Measurements from ENCODE around the gene F10. TPM values are rescaled to one million over a fixed set of nuclear protein-coding genes. Genes with fewer than 3 reads are reported as not detected.

Gene F10
- total and polyA plus RNA-seq, 4 donors = 3.2 to 19.9 (median 5.4) TPM

DNA sequence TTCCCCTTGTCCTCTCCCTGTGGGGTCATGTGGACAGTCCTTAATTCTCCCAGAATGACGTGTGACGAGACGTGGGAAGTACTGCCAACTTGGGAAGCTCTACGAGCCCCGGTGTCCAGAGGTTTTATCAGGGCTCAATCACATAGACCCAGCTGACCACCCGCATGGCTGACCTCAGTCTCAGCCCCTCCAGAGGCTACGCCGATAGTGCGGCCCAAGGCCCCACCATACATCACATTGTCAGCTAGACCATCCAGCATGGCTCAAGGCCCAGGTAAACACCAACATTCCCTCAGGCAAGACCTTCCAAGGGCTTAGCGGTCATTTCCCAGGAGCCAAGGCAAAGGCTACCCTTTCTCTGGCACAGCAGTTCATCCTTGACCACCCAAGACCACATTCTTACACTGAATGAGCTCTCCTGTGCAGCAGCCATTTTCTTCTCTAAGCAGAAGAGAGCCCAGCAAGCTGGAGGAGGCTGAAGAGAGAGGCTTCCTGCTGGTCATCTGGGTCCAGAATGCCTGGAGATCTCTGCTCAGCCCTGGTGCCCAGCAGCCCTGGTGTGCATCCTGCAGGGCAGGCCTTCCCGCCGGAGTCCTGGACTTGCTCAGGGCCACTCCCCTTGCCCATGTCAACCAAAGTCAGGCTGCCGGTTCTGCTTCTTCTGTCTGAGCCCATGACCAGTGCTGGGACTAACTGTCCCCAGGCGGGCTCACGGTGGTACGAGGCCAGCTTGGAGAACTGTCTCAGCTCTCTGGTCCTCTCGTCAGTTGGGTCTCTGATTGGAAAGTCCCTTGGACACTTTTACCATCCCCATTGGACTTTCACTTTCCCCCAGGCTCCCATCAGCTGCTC, 7.9 kb upstream of the F10 start:
- no peaks in the 10 kb centered on the region for H3K9me3 ChIP-seq (ENCODE audit: control insufficient read depth, insufficient read depth, low read length)
- H3K36me3 ChIP-seq (ENCODE audit: control insufficient read depth, insufficient read depth, low read length) = peaks cover 2% of the 10 kb centered on the region
- H3K27ac ChIP-seq (ENCODE audit: low read depth, low read length) = no peak overlapping the region
- peaks cover 12% of the 10 kb centered on the region for H3K27me3 ChIP-seq (ENCODE audit: control insufficient read depth, insufficient read depth, low read length)
- H3K4me3 ChIP-seq (ENCODE audit: low read depth, low read length) = no peak overlapping the region
- H3K4me1 ChIP-seq (ENCODE audit: control insufficient read depth, insufficient read depth, low read length) = peaks cover 12% of the 10 kb centered on the region
- WGBS (ENCODE audit: insufficient coverage) = 92% methylated on average over 17 of the region's 17 CpGs
- no peak for DNase-seq (ENCODE audit: low read depth in 4 of 6, low spot score in 6 of 6)

DNA sequence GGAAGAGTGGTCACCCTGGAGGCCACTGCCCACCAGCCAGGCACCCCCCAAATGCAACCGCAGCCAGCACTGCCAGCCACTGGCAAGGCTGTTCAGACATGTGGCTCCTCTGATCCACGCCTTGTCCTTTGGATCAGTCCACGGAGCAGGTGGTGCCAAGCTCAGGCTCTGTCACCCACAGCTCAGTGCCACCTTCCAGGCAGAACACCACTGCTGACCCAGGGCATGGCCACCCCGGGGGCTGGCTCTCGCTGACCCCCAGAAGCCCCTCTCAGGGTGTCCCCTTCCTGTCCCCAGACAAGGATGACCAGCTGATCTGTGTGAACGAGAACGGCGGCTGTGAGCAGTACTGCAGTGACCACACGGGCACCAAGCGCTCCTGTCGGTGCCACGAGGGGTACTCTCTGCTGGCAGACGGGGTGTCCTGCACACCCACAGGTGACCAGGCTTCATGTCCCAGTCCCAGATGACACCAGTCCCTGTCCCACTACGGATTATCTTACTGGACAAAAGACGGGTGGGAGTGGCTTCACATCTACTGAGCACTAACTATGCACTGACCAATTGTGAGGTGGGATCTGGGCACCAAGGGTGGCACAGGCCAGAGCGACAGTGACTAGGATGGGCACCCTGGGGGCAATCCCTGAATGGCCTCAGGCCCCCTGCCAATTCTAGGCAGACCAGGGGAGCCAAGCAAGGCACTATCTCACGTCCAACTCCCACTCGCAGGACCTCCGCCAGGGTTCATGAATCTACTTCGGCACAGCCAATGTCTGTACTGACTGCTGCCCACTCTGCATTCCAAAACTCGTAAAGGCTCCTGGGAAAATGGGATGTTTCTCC, 7.0 kb upstream of the F10 start:
- no peak for DNase-seq (ENCODE audit: low read depth in 4 of 6, low spot score in 6 of 6)
- Histone ChIP-seq H3K9me3 (ENCODE audit: control insufficient read depth, insufficient read depth, low read length) (no peaks in the 10 kb centered on the region), H3K4me1 (ENCODE audit: control insufficient read depth, insufficient read depth, low read length) (peaks cover 5% of the 10 kb centered on the region), H3K36me3 (ENCODE audit: control insufficient read depth, insufficient read depth, low read length) (peaks cover 2% of the 10 kb centered on the region), H3K4me3 (ENCODE audit: low read depth, low read length) (no peak overlapping the region), H3K27ac (ENCODE audit: low read depth, low read length) (no peak overlapping the region), H3K27me3 (ENCODE audit: control insufficient read depth, insufficient read depth, low read length) (peaks cover 6% of the 10 kb centered on the region)
- WGBS (ENCODE audit: insufficient coverage) = 88% methylated on average over 21 of the region's 21 CpGs

DNA sequence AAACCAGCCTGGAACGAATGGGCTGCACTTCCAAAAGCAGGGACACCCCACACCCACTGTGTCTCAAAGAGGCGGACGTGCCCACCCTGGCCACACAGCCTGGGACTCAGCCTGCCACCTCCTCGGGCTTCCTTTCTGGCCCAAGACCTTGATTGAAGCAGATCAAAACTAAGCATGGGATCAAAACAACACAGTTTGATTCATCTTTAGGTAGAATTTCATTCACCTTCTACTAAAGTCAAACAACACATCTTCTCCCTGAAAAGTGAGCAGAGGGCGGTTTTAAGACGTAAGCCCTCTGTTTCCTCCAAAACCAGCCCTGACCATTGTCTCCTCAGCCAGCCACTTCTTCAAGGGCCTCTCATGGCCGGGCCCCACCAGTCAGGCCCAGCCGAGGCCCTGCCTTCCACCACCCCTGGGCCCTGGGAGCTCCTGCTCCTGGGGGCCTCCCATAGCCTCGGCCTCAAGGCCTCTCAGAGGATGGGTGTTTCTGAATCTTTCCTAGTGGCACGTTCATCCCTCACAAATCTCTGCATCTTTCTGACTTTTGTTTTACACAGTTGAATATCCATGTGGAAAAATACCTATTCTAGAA, 6.3 kb upstream of the F10 start:
- 88% methylated on average over 8 of the region's 10 CpGs for WGBS (ENCODE audit: insufficient coverage)
- H3K27ac ChIP-seq (ENCODE audit: low read depth, low read length) = no peak overlapping the region

DNA sequence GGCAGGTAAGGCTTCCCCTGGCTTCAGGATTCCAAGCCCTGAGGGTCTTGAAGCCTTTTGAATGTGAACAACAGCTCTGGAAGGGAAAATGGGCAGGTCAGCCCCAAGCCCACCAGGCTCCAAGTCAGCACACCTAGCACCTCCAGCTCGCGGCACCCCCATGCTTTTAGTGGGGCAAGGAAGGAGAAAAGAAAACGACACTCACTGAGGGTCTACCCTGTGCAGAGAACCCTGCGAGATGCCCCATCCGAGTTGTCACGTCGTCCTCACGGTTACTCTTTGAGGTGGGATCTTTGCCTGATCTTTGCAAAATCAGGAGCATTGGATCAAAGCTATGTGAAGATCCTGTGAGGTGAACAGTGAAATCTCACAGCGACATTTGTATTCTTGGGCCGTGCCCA, 5.7 kb upstream of the F10 start:
- H3K4me1 ChIP-seq (ENCODE audit: control insufficient read depth, insufficient read depth, low read length) = no peaks in the 10 kb centered on the region
- H3K9me3 ChIP-seq (ENCODE audit: control insufficient read depth, insufficient read depth, low read length) = no peaks in the 10 kb centered on the region
- 86% methylated on average over 8 of the region's 10 CpGs for WGBS (ENCODE audit: insufficient coverage)
- H3K4me3 ChIP-seq (ENCODE audit: low read depth, low read length) = no peak overlapping the region
- no peak overlapping the region for H3K27ac ChIP-seq (ENCODE audit: low read depth, low read length)
- H3K36me3 ChIP-seq (ENCODE audit: control insufficient read depth, insufficient read depth, low read length) = peaks cover 2% of the 10 kb centered on the region
- no peak for DNase-seq (ENCODE audit: low read depth in 4 of 6, low spot score in 6 of 6)
- H3K27me3 ChIP-seq (ENCODE audit: control insufficient read depth, insufficient read depth, low read length) = no peaks in the 10 kb centered on the region

More for the DNA sequence above, 6.3 kb upstream of the F10 start:
- Histone ChIP-seq H3K9me3 (ENCODE audit: control insufficient read depth, insufficient read depth, low read length) (no peaks in the 10 kb centered on the region), H3K4me1 (ENCODE audit: control insufficient read depth, insufficient read depth, low read length) (no peaks in the 10 kb centered on the region), H3K4me3 (ENCODE audit: low read depth, low read length) (no peak overlapping the region), H3K36me3 (ENCODE audit: control insufficient read depth, insufficient read depth, low read length) (peaks cover 2% of the 10 kb centered on the region), H3K27me3 (ENCODE audit: control insufficient read depth, insufficient read depth, low read length) (no peaks in the 10 kb centered on the region)
- no peak for DNase-seq (ENCODE audit: low read depth in 4 of 6, low spot score in 6 of 6)

DNA sequence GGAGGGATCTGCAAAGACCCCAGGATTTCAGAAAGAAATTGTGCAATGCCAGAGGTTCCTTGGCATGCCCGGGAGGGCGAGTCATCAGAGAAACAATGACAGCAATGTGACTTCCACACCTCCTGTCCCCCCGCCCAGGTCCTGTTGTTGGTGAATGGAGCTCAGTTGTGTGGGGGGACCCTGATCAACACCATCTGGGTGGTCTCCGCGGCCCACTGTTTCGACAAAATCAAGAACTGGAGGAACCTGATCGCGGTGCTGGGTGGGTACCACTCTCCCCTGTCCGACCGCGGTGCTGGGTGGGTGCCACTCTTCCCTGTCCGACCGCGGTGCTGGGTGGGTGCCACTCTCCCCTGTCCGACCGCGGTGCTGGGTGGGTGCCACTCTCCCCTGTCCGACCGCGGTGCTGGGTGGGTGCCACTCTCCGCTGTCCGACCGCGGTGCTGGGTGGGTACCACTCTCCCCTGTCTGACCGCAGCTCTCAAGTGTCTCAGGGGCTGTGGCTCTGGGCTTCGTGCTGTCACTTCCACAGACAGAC, 5.2 kb upstream of the F10 start:
- Histone ChIP-seq H3K9me3 (ENCODE audit: control insufficient read depth, insufficient read depth, low read length) (no peaks in the 10 kb centered on the region), H3K36me3 (ENCODE audit: control insufficient read depth, insufficient read depth, low read length) (peaks cover 2% of the 10 kb centered on the region), H3K27ac (ENCODE audit: low read depth, low read length) (no peak overlapping the region), H3K4me3 (ENCODE audit: low read depth, low read length) (no peak overlapping the region), H3K4me1 (ENCODE audit: control insufficient read depth, insufficient read depth, low read length) (peaks cover under 1% of the 10 kb centered on the region), H3K27me3 (ENCODE audit: control insufficient read depth, insufficient read depth, low read length) (no peaks in the 10 kb centered on the region)
- WGBS (ENCODE audit: insufficient coverage) = 94% methylated on average over 23 of the region's 26 CpGs
- DNase-seq (ENCODE audit: low read depth in 4 of 6, low spot score in 6 of 6) = no peak

DNA sequence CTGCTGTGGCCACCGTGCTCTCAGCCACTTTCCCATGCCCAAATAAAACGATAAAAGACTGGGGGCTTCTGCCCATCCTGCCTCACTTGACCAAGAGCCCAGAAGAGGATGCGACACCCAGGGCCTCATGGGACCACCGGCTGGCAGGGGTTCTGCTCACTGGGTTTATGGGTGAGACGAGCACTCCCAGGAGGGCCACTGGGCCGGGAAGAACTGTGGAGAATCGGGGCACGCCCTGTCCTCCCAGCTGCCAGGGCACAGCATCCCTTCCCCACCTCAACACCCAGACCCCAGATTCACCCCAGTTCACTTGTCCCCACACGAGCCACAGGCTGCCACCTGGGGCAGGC, 4.7 kb upstream of the F10 start:
- H3K27ac ChIP-seq (ENCODE audit: low read depth, low read length) = no peak overlapping the region
- H3K4me1 ChIP-seq (ENCODE audit: control insufficient read depth, insufficient read depth, low read length) = peaks cover 6% of the 10 kb centered on the region
- no peaks in the 10 kb centered on the region for H3K27me3 ChIP-seq (ENCODE audit: control insufficient read depth, insufficient read depth, low read length)
- 90% methylated on average over 8 of the region's 9 CpGs for WGBS (ENCODE audit: insufficient coverage)
- no peak for DNase-seq (ENCODE audit: low read depth in 4 of 6, low spot score in 6 of 6)
- no peaks in the 10 kb centered on the region for H3K9me3 ChIP-seq (ENCODE audit: control insufficient read depth, insufficient read depth, low read length)
- H3K36me3 ChIP-seq (ENCODE audit: control insufficient read depth, insufficient read depth, low read length) = peaks cover 2% of the 10 kb centered on the region
- no peak overlapping the region for H3K4me3 ChIP-seq (ENCODE audit: low read depth, low read length)

DNA sequence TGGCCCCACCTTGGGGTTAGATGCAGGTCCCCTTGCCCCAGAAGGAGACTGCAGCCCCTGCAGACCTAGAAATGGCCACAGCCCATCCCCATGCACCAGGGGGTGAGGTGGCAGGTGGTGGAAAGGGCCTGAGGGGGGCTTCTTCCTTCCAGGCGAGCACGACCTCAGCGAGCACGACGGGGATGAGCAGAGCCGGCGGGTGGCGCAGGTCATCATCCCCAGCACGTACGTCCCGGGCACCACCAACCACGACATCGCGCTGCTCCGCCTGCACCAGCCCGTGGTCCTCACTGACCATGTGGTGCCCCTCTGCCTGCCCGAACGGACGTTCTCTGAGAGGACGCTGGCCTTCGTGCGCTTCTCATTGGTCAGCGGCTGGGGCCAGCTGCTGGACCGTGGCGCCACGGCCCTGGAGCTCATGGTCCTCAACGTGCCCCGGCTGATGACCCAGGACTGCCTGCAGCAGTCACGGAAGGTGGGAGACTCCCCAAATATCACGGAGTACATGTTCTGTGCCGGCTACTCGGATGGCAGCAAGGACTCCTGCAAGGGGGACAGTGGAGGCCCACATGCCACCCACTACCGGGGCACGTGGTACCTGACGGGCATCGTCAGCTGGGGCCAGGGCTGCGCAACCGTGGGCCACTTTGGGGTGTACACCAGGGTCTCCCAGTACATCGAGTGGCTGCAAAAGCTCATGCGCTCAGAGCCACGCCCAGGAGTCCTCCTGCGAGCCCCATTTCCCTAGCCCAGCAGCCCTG, 4.2 kb upstream of the F10 start:
- Histone ChIP-seq H3K27ac (ENCODE audit: low read depth, low read length) (no peak overlapping the region), H3K27me3 (ENCODE audit: control insufficient read depth, insufficient read depth, low read length) (no peaks in the 10 kb centered on the region), H3K36me3 (ENCODE audit: control insufficient read depth, insufficient read depth, low read length) (peaks cover 2% of the 10 kb centered on the region), H3K4me1 (ENCODE audit: control insufficient read depth, insufficient read depth, low read length) (peaks cover 11% of the 10 kb centered on the region), H3K9me3 (ENCODE audit: control insufficient read depth, insufficient read depth, low read length) (no peaks in the 10 kb centered on the region), H3K4me3 (ENCODE audit: low read depth, low read length) (no peak overlapping the region)
- DNase-seq (ENCODE audit: low read depth in 4 of 6, low spot score in 6 of 6) = no peak
- 91% methylated on average over 38 of the region's 42 CpGs for WGBS (ENCODE audit: insufficient coverage)

DNA sequence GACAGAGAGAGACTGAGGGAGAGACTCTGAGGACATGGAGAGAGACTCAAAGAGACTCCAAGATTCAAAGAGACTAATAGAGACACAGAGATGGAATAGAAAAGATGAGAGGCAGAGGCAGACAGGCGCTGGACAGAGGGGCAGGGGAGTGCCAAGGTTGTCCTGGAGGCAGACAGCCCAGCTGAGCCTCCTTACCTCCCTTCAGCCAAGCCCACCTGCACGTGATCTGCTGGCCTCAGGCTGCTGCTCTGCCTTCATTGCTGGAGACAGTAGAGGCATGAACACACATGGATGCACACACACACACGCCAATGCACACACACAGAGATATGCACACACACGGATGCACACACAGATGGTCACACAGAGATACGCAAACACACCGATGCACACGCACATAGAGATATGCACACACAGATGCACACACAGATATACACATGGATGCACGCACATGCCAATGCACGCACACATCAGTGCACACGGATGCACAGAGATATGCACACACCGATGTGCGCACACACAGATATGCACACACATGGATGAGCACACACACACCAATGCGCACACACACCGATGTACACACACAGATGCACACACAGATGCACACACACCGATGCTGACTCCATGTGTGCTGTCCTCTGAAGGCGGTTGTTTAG, 3.3 kb upstream of the F10 start:
- 87% methylated on average over 16 of the region's 16 CpGs for WGBS (ENCODE audit: insufficient coverage)
- H3K4me1 ChIP-seq (ENCODE audit: control insufficient read depth, insufficient read depth, low read length) = peaks cover 11% of the 10 kb centered on the region
- no peak overlapping the region for H3K27ac ChIP-seq (ENCODE audit: low read depth, low read length)
- H3K9me3 ChIP-seq (ENCODE audit: control insufficient read depth, insufficient read depth, low read length) = no peaks in the 10 kb centered on the region
- no peaks in the 10 kb centered on the region for H3K27me3 ChIP-seq (ENCODE audit: control insufficient read depth, insufficient read depth, low read length)
- no peak overlapping the region for H3K4me3 ChIP-seq (ENCODE audit: low read depth, low read length)
- DNase-seq (ENCODE audit: low read depth in 4 of 6, low spot score in 6 of 6) = no peak
- peaks cover 2% of the 10 kb centered on the region for H3K36me3 ChIP-seq (ENCODE audit: control insufficient read depth, insufficient read depth, low read length)

DNA sequence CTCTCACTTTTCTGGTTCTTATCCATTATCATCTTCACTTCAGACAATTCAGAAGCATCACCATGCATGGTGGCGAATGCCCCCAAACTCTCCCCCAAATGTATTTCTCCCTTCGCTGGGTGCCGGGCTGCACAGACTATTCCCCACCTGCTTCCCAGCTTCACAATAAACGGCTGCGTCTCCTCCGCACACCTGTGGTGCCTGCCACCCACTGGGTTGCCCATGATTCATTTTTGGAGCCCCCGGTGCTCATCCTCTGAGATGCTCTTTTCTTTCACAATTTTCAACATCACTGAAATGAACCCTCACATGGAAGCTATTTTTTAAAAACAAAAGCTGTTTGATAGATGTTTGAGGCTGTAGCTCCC, 2.8 kb upstream of the F10 start:
- no peak for DNase-seq (ENCODE audit: low read depth in 4 of 6, low spot score in 6 of 6)
- H3K4me1 ChIP-seq (ENCODE audit: control insufficient read depth, insufficient read depth, low read length) = peaks cover 11% of the 10 kb centered on the region
- WGBS (ENCODE audit: insufficient coverage) = 66% methylated on average over 6 of the region's 7 CpGs
- H3K36me3 ChIP-seq (ENCODE audit: control insufficient read depth, insufficient read depth, low read length) = peaks cover 2% of the 10 kb centered on the region
- H3K27ac ChIP-seq (ENCODE audit: low read depth, low read length) = no peak overlapping the region
- no peak overlapping the region for H3K4me3 ChIP-seq (ENCODE audit: low read depth, low read length)
- H3K9me3 ChIP-seq (ENCODE audit: control insufficient read depth, insufficient read depth, low read length) = no peaks in the 10 kb centered on the region
- H3K27me3 ChIP-seq (ENCODE audit: control insufficient read depth, insufficient read depth, low read length) = no peaks in the 10 kb centered on the region

Measured in spinal cord (tissue), 10 donors.